Activated T-cell treated with anti-CD3 and anti-CD28 coated beads, Interleukin-2, amount 50 U/mL, for 72 hours (primary cell): ENCODE results near the gene HPSE2. TPM values are rescaled to one million over a fixed set of nuclear protein-coding genes. Genes with fewer than 3 reads are reported as not detected.

Source experiments
- ATAC-seq, 2 donors: fragments of 150-1000 bp; cut with Tn5 transposase; replicated peaks in 1 of 2; 2 replicates each; pipeline ENCODE4 v1.10.0; 2021; ENCODE audit warnings: moderate library complexity in 2 of 2, mild to moderate bottlenecking in 1 of 2
- DNase-seq, 2 donors: peaks; one replicate each; pipeline ENCODE4 v3.0.0; 2021 to 2022; ENCODE audit warnings: mixed read lengths in 1 of 2
- H3K27ac Mint-ChIP-seq: one replicate; pipeline ENCODE4 v1.8.0; 2022; ENCODE audit warnings: mild to moderate bottlenecking, moderate library complexity, mixed read lengths
- H3K27me3 Mint-ChIP-seq: one replicate; pipeline ENCODE4 v1.8.0; 2022; ENCODE audit warnings: low read depth, mixed read lengths
- H3K36me3 Mint-ChIP-seq, 2 donors: one replicate each; pipeline ENCODE4 v1.8.0; 2022; ENCODE audit warnings: mixed read lengths in 2 of 2, mild to moderate bottlenecking in 1 of 2; ENCODE audit not compliant: insufficient read depth in 2 of 2
- H3K4me1 Mint-ChIP-seq: one replicate; pipeline ENCODE4 v1.8.0; 2022; ENCODE audit warnings: low read depth, mixed read lengths
- H3K4me3 Mint-ChIP-seq, 2 donors: one replicate each; pipeline ENCODE4 v1.8.0; 2022; ENCODE audit warnings: mild to moderate bottlenecking in 2 of 2, mixed read lengths in 2 of 2, moderate library complexity in 2 of 2
- H3K9me3 Mint-ChIP-seq, 2 donors: one replicate each; pipeline ENCODE4 v1.8.0; 2022; ENCODE audit warnings: mixed read lengths in 2 of 2
- total RNA-seq, 2 donors: library from RNA; stranded (reverse); gene quantifications; one replicate each; pipeline ENCODE4 v1.2.3, GENCODE V29; 2022

Gene HPSE2
- total RNA-seq, 2 donors from 2014 or later: not detected

- ATAC-seq (no peak), DNase-seq (no peak)
- Mint-ChIP-seq H3K4me3 (no peak overlapping the region), H3K9me3 (peaks cover 0 to 2% of the 10 kb centered on the region in 2 donors), H3K27ac (no peak overlapping the region), H3K36me3 (no peaks in the 10 kb centered on the region), H3K4me1 (no peaks in the 10 kb centered on the region), H3K27me3 (peaks cover 8% of the 10 kb centered on the region)
Observed at GRCh38 chr10:98481404-98481945, 754.2 kb downstream of the HPSE2 start.

GRCh38 chr10:98478430-98479222 lies 757.0 kb downstream of the HPSE2 start:
- ATAC-seq (no peak), DNase-seq (no peak)
- Mint-ChIP-seq H3K36me3 (no peaks in the 10 kb centered on the region), H3K4me3 (no peak overlapping the region), H3K4me1 (no peaks in the 10 kb centered on the region), H3K27ac (no peak overlapping the region), H3K9me3 (no peaks in the 10 kb centered on the region), H3K27me3 (no peaks in the 10 kb centered on the region)

GRCh38 chr10:98477861-98478260 lies 757.8 kb downstream of the HPSE2 start:
- no peaks in the 10 kb centered on the region for H3K36me3 Mint-ChIP-seq
- H3K9me3 Mint-ChIP-seq: no peaks in the 10 kb centered on the region
- ATAC-seq (no peak), DNase-seq (no peak)
- H3K4me3 Mint-ChIP-seq: no peak overlapping the region
- H3K27ac Mint-ChIP-seq: no peak overlapping the region
- H3K27me3 Mint-ChIP-seq: no peaks in the 10 kb centered on the region
- no peaks in the 10 kb centered on the region for H3K4me1 Mint-ChIP-seq

GRCh38 chr10:98474628-98475027 lies 761.0 kb downstream of the HPSE2 start:
- Mint-ChIP-seq H3K4me3 (no peak overlapping the region), H3K36me3 (no peaks in the 10 kb centered on the region), H3K4me1 (no peaks in the 10 kb centered on the region), H3K27ac (no peak overlapping the region), H3K9me3 (no peaks in the 10 kb centered on the region), H3K27me3 (no peaks in the 10 kb centered on the region)
- no peak for ATAC-seq
- no peak for DNase-seq

GRCh38 chr10:98472196-98472595 lies 763.5 kb downstream of the HPSE2 start:
- ATAC-seq (no peak), DNase-seq (no peak)
- Mint-ChIP-seq H3K4me1 (peaks cover 10% of the 10 kb centered on the region), H3K9me3 (no peaks in the 10 kb centered on the region), H3K4me3 (no peak overlapping the region), H3K27me3 (peaks cover 10% of the 10 kb centered on the region), H3K27ac (no peak overlapping the region), H3K36me3 (no peaks in the 10 kb centered on the region)

- Mint-ChIP-seq H3K4me3 (no peak overlapping the region), H3K36me3 (no peaks in the 10 kb centered on the region), H3K9me3 (no peaks in the 10 kb centered on the region), H3K4me1 (peaks cover 14% of the 10 kb centered on the region), H3K27ac (no peak overlapping the region), H3K27me3 (peaks cover 10% of the 10 kb centered on the region)
- ATAC-seq (no peak), DNase-seq (no peak)
Observed at GRCh38 chr10:98470850-98471249, 764.8 kb downstream of the HPSE2 start.

GRCh38 chr10:98469001-98469931 lies 766.4 kb downstream of the HPSE2 start:
- Mint-ChIP-seq H3K36me3 (no peaks in the 10 kb centered on the region), H3K27ac (no peak overlapping the region), H3K27me3 (peaks cover 10% of the 10 kb centered on the region), H3K9me3 (no peaks in the 10 kb centered on the region), H3K4me1 (peaks cover 14% of the 10 kb centered on the region), H3K4me3 (no peak overlapping the region)
- ATAC-seq (no peak), DNase-seq (no peak)

GRCh38 chr10:98467506-98468318 lies 767.9 kb downstream of the HPSE2 start:
- Mint-ChIP-seq H3K9me3 (no peaks in the 10 kb centered on the region), H3K27ac (no peak overlapping the region)

GRCh38 chr10:98466861-98467505 lies 768.7 kb downstream of the HPSE2 start:
- Mint-ChIP-seq H3K4me3 (peak overlapping the region; percentile 90 to 93), H3K9me3 (no peaks in the 10 kb centered on the region), H3K4me1 (peaks cover 14% of the 10 kb centered on the region), H3K27ac (no peak overlapping the region), H3K27me3 (peaks cover 10% of the 10 kb centered on the region), H3K36me3 (no peaks in the 10 kb centered on the region)
- DNase-seq: no peak
- peak in 1 of 2 donors; percentile 5 for ATAC-seq

More at GRCh38 chr10:98467506-98468318, 767.9 kb downstream of the HPSE2 start:
- ATAC-seq (peak; percentile 96 to 97), DNase-seq (peak; percentile 56 to 73)
- peaks cover 14% of the 10 kb centered on the region for H3K4me1 Mint-ChIP-seq
- H3K27me3 Mint-ChIP-seq: peaks cover 10% of the 10 kb centered on the region
- no peaks in the 10 kb centered on the region for H3K36me3 Mint-ChIP-seq
- H3K4me3 Mint-ChIP-seq: peak overlapping the region; percentile 90 to 93

GRCh38 chr10:98465866-98466265 lies 769.8 kb downstream of the HPSE2 start:
- no peak overlapping the region for H3K27ac Mint-ChIP-seq
- no peak overlapping the region for H3K4me3 Mint-ChIP-seq
- no peaks in the 10 kb centered on the region for H3K9me3 Mint-ChIP-seq
- DNase-seq (no peak), ATAC-seq (no peak)
- H3K27me3 Mint-ChIP-seq: peaks cover 10% of the 10 kb centered on the region
- peaks cover 14% of the 10 kb centered on the region for H3K4me1 Mint-ChIP-seq
- no peaks in the 10 kb centered on the region for H3K36me3 Mint-ChIP-seq

- no peak overlapping the region for H3K27ac Mint-ChIP-seq
- H3K27me3 Mint-ChIP-seq: peaks cover 10% of the 10 kb centered on the region
- no peak for DNase-seq
- no peaks in the 10 kb centered on the region for H3K36me3 Mint-ChIP-seq
- peaks cover 14% of the 10 kb centered on the region for H3K4me1 Mint-ChIP-seq
- H3K4me3 Mint-ChIP-seq: no peak overlapping the region
- no peaks in the 10 kb centered on the region for H3K9me3 Mint-ChIP-seq
- ATAC-seq: no peak
Observed at GRCh38 chr10:98463976-98464754, 771.5 kb downstream of the HPSE2 start.
